HEK293 (cell line): ENCODE results near the gene SMARCD2.

Source experiments
- ATF2 ChIP-seq: fragments of 450-650 bp; formaldehyde crosslinking; IDR thresholded peaks from 2 replicates; pipeline ENCODE4 v1.5.1; 2016; ENCODE audit warnings: missing biosample characterization, missing genetic modification characterization, low read depth
- CTCF ChIP-seq: fragments of 450-650 bp; formaldehyde crosslinking; IDR thresholded peaks from 2 replicates; pipeline ENCODE4 v1.5.1; 2016; ENCODE audit warnings: missing biosample characterization, missing genetic modification characterization
- MEIS1 ChIP-seq: sonication (generic); formaldehyde crosslinking; IDR thresholded peaks from 2 replicates; pipeline ENCODE4 v1.8.1; 2022; ENCODE audit warnings: missing genetic modification reagents, mild to moderate bottlenecking, borderline replicate concordance
- MYNN ChIP-seq: fragments of 450-650 bp; formaldehyde crosslinking; IDR thresholded peaks from 2 replicates; pipeline ENCODE4 v1.5.1; 2016; ENCODE audit warnings: missing biosample characterization, missing genetic modification characterization, borderline replicate concordance
- SETDB1 ChIP-seq: IDR thresholded peaks from one replicate; pipeline ENCODE4 v1.6.1; 2017; ENCODE audit warnings: mild to moderate bottlenecking, low read length, moderate library complexity, mixed read lengths; ENCODE audit not compliant: insufficient read length
- YY1 ChIP-seq: fragments of 450-650 bp; formaldehyde crosslinking; IDR thresholded peaks from 2 replicates; pipeline ENCODE4 v1.5.1; 2018; ENCODE audit warnings: missing biosample characterization, missing genetic modification characterization
- ZBTB20 ChIP-seq: fragments of 450-650 bp; formaldehyde crosslinking; IDR thresholded peaks from 2 replicates; pipeline ENCODE4 v1.5.1; 2016; ENCODE audit warnings: missing biosample characterization, missing genetic modification characterization
- ZNF214 ChIP-seq: fragments of 450-650 bp; formaldehyde crosslinking; IDR thresholded peaks from 2 replicates; pipeline ENCODE4 v1.5.1; 2017; ENCODE audit warnings: missing biosample characterization, mild to moderate bottlenecking, missing genetic modification characterization, borderline replicate concordance
- ZNF274 ChIP-seq, 2 experiments: fragments of 200-500 bp in 1 of 2; fragments of 450-650 bp in 1 of 2; sonication (Bioruptor generic) in 1 of 2; formaldehyde crosslinking in 1 of 2; IDR thresholded peaks; 2 replicates each; pipeline versions ENCODE4 v1.5.1 to v1.6.1; 2014 to 2016; ENCODE audit warnings: borderline replicate concordance in 1 of 2, inconsistent platforms in 1 of 2, low read length in 1 of 2, missing biosample characterization in 1 of 2, missing genetic modification characterization in 1 of 2
- ZNF394 ChIP-seq: fragments of 450-650 bp; formaldehyde crosslinking; IDR thresholded peaks from 2 replicates; pipeline ENCODE4 v1.5.1; 2016; ENCODE audit warnings: missing biosample characterization, missing genetic modification characterization, mild to moderate bottlenecking, moderate library complexity, borderline replicate concordance
- ZNF501 ChIP-seq: fragments of 450-650 bp; formaldehyde crosslinking; IDR thresholded peaks from 2 replicates; pipeline ENCODE4 v1.5.1; 2016; ENCODE audit warnings: missing biosample characterization, missing genetic modification characterization
- ZNF677 ChIP-seq: fragments of 450-650 bp; IDR thresholded peaks from 2 replicates; pipeline ENCODE4 v1.5.0; 2018; ENCODE audit warnings: missing biosample characterization, mild to moderate bottlenecking, missing genetic modification characterization, moderate library complexity

GRCh38 chr17:63830904-63831491 lies 11.5 kb downstream of the SMARCD2 start:
- TF ChIP-seq ZNF214 (tag by site-specific recombination): no peak
- TF ChIP-seq CTCF (tag by site-specific recombination): no peak
- TF ChIP-seq MEIS1: no peak
- no peak for TF ChIP-seq ZNF274 (IDR thresholded peaks at IDR 0.05; ENCODE audit: low read length)
- TF ChIP-seq ZNF274 (tag by site-specific recombination; IDR thresholded peaks at IDR 0.05; ENCODE audit: borderline replicate concordance): no peak
- no peak for TF ChIP-seq ATF2 (tag by site-specific recombination)
- no peak for TF ChIP-seq SETDB1
- no peak for TF ChIP-seq ZNF501 (tag by site-specific recombination)
- TF ChIP-seq ZBTB20 (tag by site-specific recombination): no peak
- TF ChIP-seq ZNF394: no peak
- no peak for TF ChIP-seq ZNF677 (tag by site-specific recombination)
- TF ChIP-seq MYNN (tag by site-specific recombination): no peak
- no peak for TF ChIP-seq YY1 (tag by site-specific recombination)
